Heart right ventricle (tissue), 16 donors: ENCODE results near the gene BRI3BP. TPM values are rescaled to one million over a fixed set of nuclear protein-coding genes. Genes with fewer than 3 reads are reported as not detected.

ENCODE experiments used
- ATAC-seq, 8 donors: fragments of 200-7000 bp; cut with Tn5 transposase; one replicate each; pipeline ENCODE4 v1.9.1; 2020; ENCODE audit warnings: mild to moderate bottlenecking in 8 of 8, moderate library complexity in 8 of 8, moderate number of reproducible peaks in 1 of 8
- DNase-seq, 2 donors: peaks; one replicate each; pipeline ENCODE4 v3.0.0-alpha.2; 2020
- H3K27ac ChIP-seq, 10 donors: fragments of 200-600 bp; sonication (generic) in 2 of 10; one replicate each; pipeline versions ENCODE4 v1.5.0 to v1.8.0; 2020 to 2022; ENCODE audit warnings: mild to moderate bottlenecking in 3 of 10
- H3K27me3 ChIP-seq, 7 donors: fragments of 200-600 bp; one replicate each; pipeline ENCODE4 v1.8.0; 2021 to 2022; ENCODE audit warnings: mild to moderate bottlenecking in 2 of 7
- H3K36me3 ChIP-seq, 9 donors: fragments of 200-600 bp; sonication (generic) in 1 of 9; one replicate each; pipeline versions ENCODE4 v1.5.0 to v1.8.0; 2020 to 2022; ENCODE audit warnings: mild to moderate bottlenecking in 2 of 9
- H3K4me1 ChIP-seq, 9 donors: fragments of 200-600 bp; sonication (generic) in 1 of 9; one replicate each; pipeline versions ENCODE4 v1.5.0 to v1.8.0; 2020 to 2022; ENCODE audit warnings: mild to moderate bottlenecking in 4 of 9
- H3K4me3 ChIP-seq, 10 donors: fragments of 200-600 bp; sonication (generic) in 2 of 10; one replicate each; pipeline versions ENCODE4 v1.5.0 to v1.8.0; 2020 to 2022; ENCODE audit warnings: mild to moderate bottlenecking in 7 of 10, moderate library complexity in 2 of 10
- H3K9me3 ChIP-seq, 11 donors: fragments of 200-600 bp in 10 of 11; sonication (generic) in 2 of 11; one replicate each; pipeline versions ENCODE4 v1.5.0 to v1.8.0; 2013 to 2022; ENCODE audit warnings: mild to moderate bottlenecking in 2 of 11, control low read depth in 1 of 11, moderate library complexity in 1 of 11
- CTCF ChIP-seq, 9 donors: fragments of 200-600 bp; sonication (generic) in 2 of 9; IDR thresholded peaks; one replicate each; pipeline versions ENCODE4 v1.5.0 to v1.8.0; 2021 to 2022; ENCODE audit warnings: antibody characterized with exemption in 9 of 9, mild to moderate bottlenecking in 5 of 9, moderate library complexity in 1 of 9
- WGBS, 2 donors: extraction: QIAGEN DNeasy Blood & Tissue Kit; methylation state at CpG; one replicate each; pipeline ENCODE4 v1.1.7; 2013; ENCODE audit warnings: inconsistent platforms in 1 of 2; 5-methylcytosine and 5-hydroxymethylcytosine counted together
- intact Hi-C, 10 donors: fragments of 100-400 bp; cut with DNase I; formaldehyde crosslinking; loops; one replicate each; pipeline versions ENCODE4 v1.11.1 to v1.14.2; 2022
- polyA plus RNA-seq, 2 donors: library from polyadenylated mRNA; stranded (reverse); fragments of 200-250 nt; gene quantifications; one replicate each; pipeline ENCODE4 v1.2.3, GENCODE V29; 2013
- total RNA-seq, 10 donors: library from RNA; stranded (reverse); fragmentation: NEBNext Ultra II Directional in 3 of 10; extraction: Animal tissue kit (Norgen Biotek cat#: 25700) in 3 of 10; gene quantifications; one replicate each; pipeline versions ENCODE4 v1.2.1 to v1.2.4, GENCODE V29; 2021 to 2023
- donor health status: Arrhythmogenic right ventricular cardiomyopathy.
- donor health status: ischemic (EF 13 %, LVEDD 7.1; RV severe dilation, severe dysfunction).
- donor health status: healthy with polysubstance abuse.
- donor health status: DM: no; HTN: yes; CAD: no.
- donor health status: DM: no; HTN: no; CAD: no.
- donor health status: ischemic (EF 25% LVEDD 6.9; RV normal size, moderate dysfunction).
- donor health status: ischemic (EF 25% LVEDD 5.7; RV mildly dilated, moderate dysfunction).
- donor health status: healthy.
- donor health status: DM: yes; HTN: yes; CAD: no.
- donor health status: Ischemic cardiomyopathy.
- donor health status: ischemic (EF 35%, LVEDD 5.7; RV mildly dilated, moderate dysfunction).
- donor health status: nonischemic (EF 11% LVEDD 7.7; RV severe dilation, severe dysfunction).
- donor health status: DM: yes; HTN: yes; CAD: no.
- donor health status: PGD.
- donor health status: ischemic (EF 29% LVEDD 5.4; RV normal size, mild dysfunction).
- donor health status: nonischemic (EF 23%, LVEDD 6.1; RV moderate dilation, normal function).

BRI3BP gene
- total and polyA plus RNA-seq, 12 donors = 1.3 to 4.9 (median 3.7) TPM

- 84 to 86% methylated on average over 15 of the region's 15 CpGs for WGBS, 2 donors
- ATAC-seq = peak in 6 of 8 donors; percentile 45 to 88 (median 77)
- no peaks in the 10 kb centered on the region for H3K9me3 ChIP-seq
- no peak overlapping the region for H3K4me3 ChIP-seq
- H3K4me1 ChIP-seq = peaks cover 0 to 4% (median 0%) of the 10 kb centered on the region in 9 donors
- peak overlapping the region in 7 of 10 donors; percentile 3 to 65 (median 46) for H3K27ac ChIP-seq
- H3K27me3 ChIP-seq = no peaks in the 10 kb centered on the region
- TF ChIP-seq CTCF (IDR thresholded peaks at IDR 0.05) = no peak
- no peak for DNase-seq
- intact Hi-C loops = no loop called here
- H3K36me3 ChIP-seq = peaks cover 0 to 75% (median 7%) of the 10 kb centered on the region in 9 donors
Measured at GRCh38 chr12:125079648-125080645, 86.5 kb downstream of the BRI3BP start.

Other genes with a start within 250 kb of the BRI3BP start
- gene SCARB1, start 129.8 kb upstream of the BRI3BP start, total RNA-seq = 10 to 100 TPM in 6 of 10 donors, 1 to 10 TPM in 4; 7.7 to 19.9 (median 11.9) TPM
- 10 to 100 TPM in 1 of 2 donors, 1 to 10 TPM in 1; 8.7 to 11.6 TPM for gene SCARB1, start 129.8 kb upstream of the BRI3BP start, polyA plus RNA-seq
- gene UBC, start 79.0 kb upstream of the BRI3BP start, total RNA-seq = 1,000 to 10,000 TPM; 1,161 to 1,913 (median 1,447) TPM
- 1,000 to 10,000 TPM; 1,225 to 1,619 TPM for gene UBC, start 79.0 kb upstream of the BRI3BP start, polyA plus RNA-seq
- gene DHX37, start 4.5 kb upstream of the BRI3BP start, total RNA-seq = 10 to 100 TPM in 1 of 10 donors, 1 to 10 TPM in 9; 4.2 to 13.3 (median 5.9) TPM
- 1 to 10 TPM; 3.7 to 9.3 TPM for gene DHX37, start 4.5 kb upstream of the BRI3BP start, polyA plus RNA-seq
- 10 to 100 TPM in 8 of 10 donors, 1 to 10 TPM in 2; 8.5 to 19.4 (median 12.6) TPM for gene AACS, start 71.8 kb downstream of the BRI3BP start, total RNA-seq
- gene AACS, start 71.8 kb downstream of the BRI3BP start, polyA plus RNA-seq = 10 to 100 TPM in 1 of 2 donors, 1 to 10 TPM in 1; 9.0 to 11.8 TPM
- 10 to 100 TPM in 1 of 10 donors, 1 to 10 TPM in 7, under 1 TPM in 2; 0.11 to 10.7 (median 2.6) TPM for gene TMEM132B, start 192.7 kb downstream of the BRI3BP start, total RNA-seq
- gene TMEM132B, start 192.7 kb downstream of the BRI3BP start, polyA plus RNA-seq = under 1 TPM; 0.13 to 0.37 TPM